ENCODE results near the gene PDE4D.

DNA sequence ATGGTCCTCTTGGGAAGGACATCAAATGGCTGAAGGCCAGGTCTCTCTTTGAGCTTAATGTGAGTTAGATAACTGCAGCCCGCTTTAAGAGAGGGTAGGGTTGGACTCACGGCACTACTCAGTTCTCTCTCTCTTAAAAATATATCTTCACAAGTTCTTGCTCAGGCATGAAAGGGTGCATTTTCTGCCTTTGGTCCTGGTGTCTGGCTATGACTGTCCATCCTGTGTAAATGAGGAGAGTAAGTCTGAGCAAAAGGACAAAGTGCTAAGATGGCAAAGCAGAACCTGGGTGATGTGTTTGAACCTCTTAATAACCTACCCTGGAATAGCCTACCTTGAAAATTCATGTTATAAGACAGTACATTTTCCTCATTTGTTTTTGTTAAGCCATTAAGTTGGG, 293.4 kb downstream of the PDE4D start:
- TF ChIP-seq, protein P1, sequence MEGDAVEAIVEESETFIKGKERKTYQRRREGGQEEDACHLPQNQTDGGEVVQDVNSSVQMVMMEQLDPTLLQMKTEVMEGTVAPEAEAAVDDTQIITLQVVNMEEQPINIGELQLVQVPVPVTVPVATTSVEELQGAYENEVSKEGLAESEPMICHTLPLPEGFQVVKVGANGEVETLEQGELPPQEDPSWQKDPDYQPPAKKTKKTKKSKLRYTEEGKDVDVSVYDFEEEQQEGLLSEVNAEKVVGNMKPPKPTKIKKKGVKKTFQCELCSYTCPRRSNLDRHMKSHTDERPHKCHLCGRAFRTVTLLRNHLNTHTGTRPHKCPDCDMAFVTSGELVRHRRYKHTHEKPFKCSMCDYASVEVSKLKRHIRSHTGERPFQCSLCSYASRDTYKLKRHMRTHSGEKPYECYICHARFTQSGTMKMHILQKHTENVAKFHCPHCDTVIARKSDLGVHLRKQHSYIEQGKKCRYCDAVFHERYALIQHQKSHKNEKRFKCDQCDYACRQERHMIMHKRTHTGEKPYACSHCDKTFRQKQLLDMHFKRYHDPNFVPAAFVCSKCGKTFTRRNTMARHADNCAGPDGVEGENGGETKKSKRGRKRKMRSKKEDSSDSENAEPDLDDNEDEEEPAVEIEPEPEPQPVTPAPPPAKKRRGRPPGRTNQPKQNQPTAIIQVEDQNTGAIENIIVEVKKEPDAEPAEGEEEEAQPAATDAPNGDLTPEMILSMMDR (IDR thresholded peaks at IDR 0.05; ENCODE audit: insufficient read depth, low read length) = no peak
- no peak for TF ChIP-seq POLR2AphosphoS5 (IDR thresholded peaks at IDR 0.05; ENCODE audit: low read depth)
- TF ChIP-seq, protein P2, sequence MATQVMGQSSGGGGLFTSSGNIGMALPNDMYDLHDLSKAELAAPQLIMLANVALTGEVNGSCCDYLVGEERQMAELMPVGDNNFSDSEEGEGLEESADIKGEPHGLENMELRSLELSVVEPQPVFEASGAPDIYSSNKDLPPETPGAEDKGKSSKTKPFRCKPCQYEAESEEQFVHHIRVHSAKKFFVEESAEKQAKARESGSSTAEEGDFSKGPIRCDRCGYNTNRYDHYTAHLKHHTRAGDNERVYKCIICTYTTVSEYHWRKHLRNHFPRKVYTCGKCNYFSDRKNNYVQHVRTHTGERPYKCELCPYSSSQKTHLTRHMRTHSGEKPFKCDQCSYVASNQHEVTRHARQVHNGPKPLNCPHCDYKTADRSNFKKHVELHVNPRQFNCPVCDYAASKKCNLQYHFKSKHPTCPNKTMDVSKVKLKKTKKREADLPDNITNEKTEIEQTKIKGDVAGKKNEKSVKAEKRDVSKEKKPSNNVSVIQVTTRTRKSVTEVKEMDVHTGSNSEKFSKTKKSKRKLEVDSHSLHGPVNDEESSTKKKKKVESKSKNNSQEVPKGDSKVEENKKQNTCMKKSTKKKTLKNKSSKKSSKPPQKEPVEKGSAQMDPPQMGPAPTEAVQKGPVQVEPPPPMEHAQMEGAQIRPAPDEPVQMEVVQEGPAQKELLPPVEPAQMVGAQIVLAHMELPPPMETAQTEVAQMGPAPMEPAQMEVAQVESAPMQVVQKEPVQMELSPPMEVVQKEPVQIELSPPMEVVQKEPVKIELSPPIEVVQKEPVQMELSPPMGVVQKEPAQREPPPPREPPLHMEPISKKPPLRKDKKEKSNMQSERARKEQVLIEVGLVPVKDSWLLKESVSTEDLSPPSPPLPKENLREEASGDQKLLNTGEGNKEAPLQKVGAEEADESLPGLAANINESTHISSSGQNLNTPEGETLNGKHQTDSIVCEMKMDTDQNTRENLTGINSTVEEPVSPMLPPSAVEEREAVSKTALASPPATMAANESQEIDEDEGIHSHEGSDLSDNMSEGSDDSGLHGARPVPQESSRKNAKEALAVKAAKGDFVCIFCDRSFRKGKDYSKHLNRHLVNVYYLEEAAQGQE (IDR thresholded peaks at IDR 0.05; ENCODE audit: insufficient replicate concordance, low read depth) = no peak
